GM12865 (cell line): Measurements from ENCODE around the gene YARS1.

Source experiments
- DNase-seq: peaks from one replicate; pipeline ENCODE4 v3.0.0; 2010; ENCODE audit warnings: low read depth
- H3K4me3 ChIP-seq: 2 replicates; pipeline ENCODE4 v1.5.1; 2011; ENCODE audit warnings: mild to moderate bottlenecking, low read depth, low read length, control low read depth
- TF ChIP-seq, protein P1 (sequence below): IDR thresholded peaks from 2 replicates; pipeline ENCODE4 v1.5.1; 2011; ENCODE audit warnings: low read length, control low read depth, low read depth, inconsistent platforms; ENCODE audit not compliant: insufficient read depth; ENCODE audit errors: missing control alignments

The YARS1 gene

DNA sequence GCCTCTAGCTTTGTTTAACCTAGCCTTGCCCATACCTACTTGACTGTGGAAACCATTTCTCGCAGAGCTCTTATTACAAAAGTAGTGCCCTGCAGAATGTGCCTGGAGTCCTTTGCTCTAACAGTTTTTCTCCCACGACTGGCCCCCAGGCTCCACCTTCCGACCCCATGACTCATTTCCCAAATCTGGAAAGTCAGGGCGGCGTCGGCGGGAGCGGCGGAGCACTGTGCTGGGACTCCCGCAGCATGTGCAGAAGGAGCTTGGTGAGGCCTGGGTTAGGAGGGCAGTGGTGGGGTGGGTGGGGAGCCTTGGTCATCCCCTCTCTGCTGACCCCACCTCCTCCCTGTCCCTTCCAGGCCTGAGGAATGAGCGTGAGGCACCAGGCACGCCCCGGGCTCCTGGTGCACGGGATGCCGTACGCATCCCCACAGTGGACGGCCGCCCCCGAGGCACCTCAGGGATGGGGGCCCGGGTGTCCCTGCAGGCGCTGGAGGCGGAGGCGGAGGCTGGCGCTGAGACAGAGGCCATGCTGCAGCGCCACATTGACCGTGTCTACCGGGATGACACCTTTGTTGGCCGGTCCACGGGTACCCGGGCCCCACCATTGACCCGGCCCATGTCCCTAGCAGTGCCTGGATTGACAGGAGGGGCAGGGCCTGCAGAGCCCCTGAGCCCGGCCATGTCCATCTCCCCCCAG lies 47.5 kb downstream of the YARS1 start:
- no peak overlapping the region for H3K4me3 ChIP-seq
- TF ChIP-seq, protein P1, sequence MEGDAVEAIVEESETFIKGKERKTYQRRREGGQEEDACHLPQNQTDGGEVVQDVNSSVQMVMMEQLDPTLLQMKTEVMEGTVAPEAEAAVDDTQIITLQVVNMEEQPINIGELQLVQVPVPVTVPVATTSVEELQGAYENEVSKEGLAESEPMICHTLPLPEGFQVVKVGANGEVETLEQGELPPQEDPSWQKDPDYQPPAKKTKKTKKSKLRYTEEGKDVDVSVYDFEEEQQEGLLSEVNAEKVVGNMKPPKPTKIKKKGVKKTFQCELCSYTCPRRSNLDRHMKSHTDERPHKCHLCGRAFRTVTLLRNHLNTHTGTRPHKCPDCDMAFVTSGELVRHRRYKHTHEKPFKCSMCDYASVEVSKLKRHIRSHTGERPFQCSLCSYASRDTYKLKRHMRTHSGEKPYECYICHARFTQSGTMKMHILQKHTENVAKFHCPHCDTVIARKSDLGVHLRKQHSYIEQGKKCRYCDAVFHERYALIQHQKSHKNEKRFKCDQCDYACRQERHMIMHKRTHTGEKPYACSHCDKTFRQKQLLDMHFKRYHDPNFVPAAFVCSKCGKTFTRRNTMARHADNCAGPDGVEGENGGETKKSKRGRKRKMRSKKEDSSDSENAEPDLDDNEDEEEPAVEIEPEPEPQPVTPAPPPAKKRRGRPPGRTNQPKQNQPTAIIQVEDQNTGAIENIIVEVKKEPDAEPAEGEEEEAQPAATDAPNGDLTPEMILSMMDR: no peak
- DNase-seq: no peak

DNA sequence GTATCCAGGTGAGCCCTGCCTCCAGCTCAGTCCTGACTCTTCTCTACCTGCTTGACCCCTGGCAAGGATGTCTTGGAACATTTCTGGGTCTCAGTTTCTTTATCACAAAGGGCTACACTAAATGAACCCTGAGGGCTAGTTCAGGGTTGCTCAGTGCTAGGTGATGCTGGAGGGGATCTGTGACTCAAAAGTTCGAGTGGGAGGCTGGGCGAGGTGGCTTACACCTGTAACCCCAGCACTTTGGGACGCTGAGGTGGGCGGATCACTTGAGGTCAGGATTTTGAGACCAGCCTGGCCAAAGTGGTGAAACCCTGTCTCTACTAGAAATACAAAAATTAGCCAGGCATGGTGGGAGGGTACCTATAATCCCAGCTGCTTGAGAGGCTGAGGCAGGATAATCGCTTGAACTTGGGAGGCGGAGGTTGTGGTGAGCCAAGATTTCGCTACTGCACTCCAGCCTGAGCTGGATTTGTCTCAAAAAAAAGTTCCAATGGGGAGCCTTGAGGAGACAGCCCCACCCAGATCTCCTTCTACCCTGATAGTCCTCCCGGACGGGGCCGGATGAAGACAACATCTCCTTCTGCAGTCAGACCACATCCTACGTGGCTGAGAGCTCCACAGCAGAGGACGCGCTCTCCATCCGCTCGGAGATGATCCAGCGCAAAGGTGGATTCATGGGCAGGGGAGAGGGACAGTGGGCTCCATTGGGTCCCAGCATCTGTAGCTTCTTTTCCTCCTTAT lies 48.9 kb downstream of the YARS1 start:
- TF ChIP-seq, protein P1: no peak
- no peak overlapping the region for H3K4me3 ChIP-seq
- DNase-seq: no peak

DNA sequence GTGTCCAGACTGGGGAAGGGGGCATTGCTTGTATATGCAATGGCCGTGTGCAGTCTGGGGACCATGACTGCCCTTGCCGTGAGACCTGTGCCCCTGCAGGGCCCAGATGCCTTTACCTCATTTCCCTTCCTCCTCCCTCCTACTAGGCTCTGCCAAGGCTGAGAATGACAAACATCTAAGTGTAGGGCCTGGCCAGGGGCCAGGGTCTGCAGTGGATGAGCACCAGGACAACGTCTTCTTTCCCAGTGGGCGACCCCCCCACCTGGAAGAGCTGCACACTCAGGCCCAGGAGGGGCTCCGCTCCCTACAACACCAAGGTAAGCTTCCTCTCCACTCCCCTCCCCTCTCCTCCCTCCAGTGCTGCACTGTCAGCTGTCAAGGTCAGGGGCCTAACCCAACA lies 49.5 kb downstream of the YARS1 start:
- TF ChIP-seq, protein P1: no peak
- DNase-seq: no peak
- H3K4me3 ChIP-seq: no peak overlapping the region

DNA sequence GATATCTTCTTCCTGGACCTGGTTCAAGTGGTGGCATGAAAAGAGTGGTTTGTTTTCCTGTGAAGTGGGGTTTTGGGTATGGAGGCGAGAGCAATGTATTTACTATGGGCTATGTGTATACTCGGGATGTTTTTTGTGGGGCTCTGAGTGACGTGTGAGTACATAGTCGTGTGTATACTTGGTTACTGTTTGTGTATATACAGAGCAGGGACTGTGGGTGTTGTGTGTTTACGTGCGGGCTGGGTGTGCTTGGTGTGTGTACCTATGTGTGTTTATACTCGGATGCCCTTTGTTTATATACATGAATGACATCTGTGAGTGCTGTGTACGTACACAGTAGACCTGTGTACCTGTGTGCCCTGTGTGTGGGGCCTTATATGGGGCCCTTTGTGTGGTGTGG lies 50.0 kb downstream of the YARS1 start:
- TF ChIP-seq, protein P1: no peak
- no peak for DNase-seq
- H3K4me3 ChIP-seq: no peak overlapping the region

DNA sequence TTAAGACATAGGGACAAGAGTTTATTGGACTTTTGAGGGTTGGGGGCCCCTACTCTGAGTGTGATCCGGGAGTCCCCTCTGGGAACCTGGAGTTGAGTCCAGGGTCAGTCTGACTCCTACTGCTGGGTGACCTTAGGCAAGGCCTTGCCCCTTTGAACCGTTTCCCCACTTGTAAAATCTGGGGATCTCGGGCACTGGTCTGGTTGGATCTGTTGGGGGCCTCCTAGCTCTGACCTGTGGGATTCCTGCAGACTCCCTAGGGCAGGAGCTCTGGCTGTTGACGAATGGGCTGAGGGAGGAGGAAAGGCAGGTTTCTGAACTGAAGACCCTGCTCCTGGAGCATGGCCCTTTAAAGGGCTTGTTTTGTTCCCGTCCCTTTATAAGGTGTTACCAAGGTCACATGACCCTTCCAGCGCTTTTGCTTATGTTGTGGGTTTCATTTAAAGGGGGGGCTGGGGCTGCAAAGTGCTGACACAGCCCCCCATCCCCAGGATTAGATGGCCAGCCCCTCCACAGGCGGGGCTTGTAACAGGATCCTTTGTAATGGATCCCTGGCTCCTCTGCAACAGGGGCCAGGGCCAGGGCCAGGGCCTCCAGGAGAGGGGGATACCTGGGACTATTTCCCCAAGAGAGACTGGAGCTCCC lies 50.7 kb downstream of the YARS1 start:
- H3K4me3 ChIP-seq: no peak overlapping the region
- TF ChIP-seq, protein P1: no peak
- DNase-seq: no peak

DNA sequence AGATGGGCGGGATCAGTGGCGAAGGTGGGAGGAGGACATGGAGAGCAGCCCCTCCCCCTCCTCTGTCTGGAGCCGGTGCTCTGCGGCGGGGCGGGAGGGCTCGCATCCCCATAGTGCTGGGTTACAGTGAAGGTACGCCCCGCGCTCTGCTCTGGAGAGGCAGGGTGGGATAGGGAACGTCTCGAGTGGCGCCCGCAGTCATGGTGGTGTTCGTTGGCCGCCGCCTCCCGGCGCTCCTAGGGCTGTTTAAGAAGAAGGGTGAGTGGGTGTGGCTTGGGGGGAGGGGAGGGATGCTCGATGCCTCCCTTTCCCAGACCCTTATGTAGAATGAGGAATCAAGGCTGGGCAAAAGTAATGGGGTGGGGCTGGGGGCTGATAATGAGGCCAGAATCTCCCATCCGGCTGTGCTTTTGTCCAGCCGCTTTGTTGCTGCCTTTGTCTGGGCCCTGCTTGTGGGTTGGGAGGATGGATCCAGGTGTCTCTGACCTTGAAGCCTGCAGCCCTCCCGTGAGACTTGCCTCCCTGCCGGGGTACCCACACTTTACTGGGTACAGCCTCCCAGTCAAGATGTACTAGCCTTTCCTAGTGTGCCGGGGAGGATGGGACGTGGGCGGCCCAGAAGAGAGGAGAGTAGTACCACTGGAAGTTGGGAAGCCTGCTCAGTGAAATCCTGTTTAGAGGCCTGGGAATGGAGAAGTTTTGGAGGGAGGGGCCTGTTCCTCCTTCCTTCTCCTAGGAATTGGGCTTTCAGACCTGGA lies 51.4 kb downstream of the YARS1 start:
- TF ChIP-seq, protein P1: no peak
- H3K4me3 ChIP-seq: no peak overlapping the region
- no peak for DNase-seq
